ENCODE measurements around the gene HJURP.

Gene HJURP

GRCh38 chr2:233829193-233830110 lies 24.9 kb downstream of the HJURP start:
- no peak for DNase-seq (ENCODE audit: low spot score)

GRCh38 chr2:233828546-233829192 lies 25.7 kb downstream of the HJURP start:
- DNase-seq (ENCODE audit: low spot score), result no peak

GRCh38 chr2:233824373-233824772 lies 30.0 kb downstream of the HJURP start:
- DNase-seq (ENCODE audit: low spot score), result no peak

GRCh38 chr2:233823731-233824121 lies 30.6 kb downstream of the HJURP start:
- DNase-seq (ENCODE audit: low spot score), result no peak

- DNase-seq (ENCODE audit: low spot score), result peak; percentile 47
These were observed 31.3 kb downstream of the HJURP start for GRCh38 chr2:233822781-233823730.

- DNase-seq (ENCODE audit: low spot score), result no peak
These were observed 32.1 kb downstream of the HJURP start for GRCh38 chr2:233822101-233822771.

GRCh38 chr2:233821709-233822100 lies 32.6 kb downstream of the HJURP start:
- DNase-seq (ENCODE audit: low spot score), result no peak

- DNase-seq (ENCODE audit: low spot score), result no peak
These were observed 33.1 kb downstream of the HJURP start for GRCh38 chr2:233821196-233821595.

GRCh38 chr2:233820774-233821105 lies 33.6 kb downstream of the HJURP start:
- DNase-seq (ENCODE audit: low spot score), result no peak

- DNase-seq (ENCODE audit: low spot score), result no peak
These were observed 34.2 kb downstream of the HJURP start for GRCh38 chr2:233819884-233820773.

- no peak for DNase-seq (ENCODE audit: low spot score)
These were observed 35.4 kb downstream of the HJURP start for GRCh38 chr2:233818639-233819621.

GRCh38 chr2:233817995-233818638 lies 36.2 kb downstream of the HJURP start:
- DNase-seq (ENCODE audit: low spot score), result no peak

GRCh38 chr2:233817361-233817911 lies 36.9 kb downstream of the HJURP start:
- no peak for DNase-seq (ENCODE audit: low spot score)

GRCh38 chr2:233816771-233817170 lies 37.6 kb downstream of the HJURP start:
- peak; percentile 58 for DNase-seq (ENCODE audit: low spot score)

GRCh38 chr2:233816334-233816733 lies 38.0 kb downstream of the HJURP start:
- DNase-seq (ENCODE audit: low spot score), result no peak

- no peak for DNase-seq (ENCODE audit: low spot score)
These were observed 38.5 kb downstream of the HJURP start for GRCh38 chr2:233815861-233816260.

- DNase-seq (ENCODE audit: low spot score), result no peak
These were observed 40.1 kb downstream of the HJURP start for GRCh38 chr2:233814056-233814835.

Data from HuH-7 (cell line).